ENCODE results near the gene THAP3. TPM values are rescaled to one million over a fixed set of nuclear protein-coding genes. Genes with fewer than 3 reads are reported as not detected.
A peak's percentile ranks its signal among the peaks of the same experiment; 100 is the strongest.
"Not testable (repeated sequence)": the region's sequence is repeated elsewhere in the genome, so short reads cannot be mapped to it uniquely, and the experiment has no call there.

THAP3 gene
- total and polyA plus RNA-seq, 5 donors from 2014 or later: 14.3 to 32.9 (median 23.5) TPM

DNA sequence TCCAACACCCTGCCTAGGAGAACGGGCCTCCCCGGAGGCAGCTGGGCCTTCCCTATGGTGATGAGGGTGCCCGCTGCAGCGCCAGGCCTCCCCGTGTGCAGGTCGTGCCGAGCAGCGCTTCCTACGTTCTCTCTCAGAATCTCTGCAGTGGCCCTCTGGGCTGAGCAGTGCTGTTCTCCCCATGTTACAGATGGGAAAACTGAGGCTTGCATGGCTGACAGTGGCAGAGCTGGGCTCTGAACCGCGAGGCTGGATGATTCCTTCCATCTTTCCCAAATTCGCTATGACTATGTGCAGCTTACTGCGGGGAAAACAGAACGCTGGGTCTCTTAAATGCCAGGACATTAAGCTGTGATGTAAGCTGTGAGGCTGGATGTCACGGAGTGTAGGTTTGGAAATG is 30.9 kb upstream of the THAP3 start:
- DNase-seq (no peak), ATAC-seq (ENCODE audit: low read depth in 2 of 2) (no peak)
- peaks cover 21% of the 10 kb centered on the region for H3K36me3 Mint-ChIP-seq
- Histone ChIP-seq H3K27ac (ENCODE audit: insufficient read depth, low read length, poor library complexity, severe bottlenecking) (no peak overlapping the region), H3K36me3 (ENCODE audit: control insufficient read depth, insufficient read depth, low read length) (peaks cover 85% of the 10 kb centered on the region), H3K4me1 (ENCODE audit: control insufficient read depth, insufficient read depth, low read length, poor library complexity, severe bottlenecking) (peaks cover 40% of the 10 kb centered on the region), H3K4me3 (ENCODE audit: low read depth, low read length) (no peak overlapping the region), H3K27me3 (ENCODE audit: control insufficient read depth, insufficient read depth, low read length) (no peaks in the 10 kb centered on the region), H3K9me3 (ENCODE audit: control insufficient read depth in 2 of 2, low read length in 2 of 2) (no peaks in the 10 kb centered on the region)
- H3K27ac Mint-ChIP-seq: peak overlapping the region in 1 of 3 donors; percentile 20
- peaks cover 4% of the 10 kb centered on the region for H3K27me3 Mint-ChIP-seq
- H3K4me3 Mint-ChIP-seq: no peak overlapping the region
- no peaks in the 10 kb centered on the region for H3K9me3 Mint-ChIP-seq
- H3K4me1 Mint-ChIP-seq: peaks cover 0 to 52% (median 14%) of the 10 kb centered on the region in 4 donors

DNA sequence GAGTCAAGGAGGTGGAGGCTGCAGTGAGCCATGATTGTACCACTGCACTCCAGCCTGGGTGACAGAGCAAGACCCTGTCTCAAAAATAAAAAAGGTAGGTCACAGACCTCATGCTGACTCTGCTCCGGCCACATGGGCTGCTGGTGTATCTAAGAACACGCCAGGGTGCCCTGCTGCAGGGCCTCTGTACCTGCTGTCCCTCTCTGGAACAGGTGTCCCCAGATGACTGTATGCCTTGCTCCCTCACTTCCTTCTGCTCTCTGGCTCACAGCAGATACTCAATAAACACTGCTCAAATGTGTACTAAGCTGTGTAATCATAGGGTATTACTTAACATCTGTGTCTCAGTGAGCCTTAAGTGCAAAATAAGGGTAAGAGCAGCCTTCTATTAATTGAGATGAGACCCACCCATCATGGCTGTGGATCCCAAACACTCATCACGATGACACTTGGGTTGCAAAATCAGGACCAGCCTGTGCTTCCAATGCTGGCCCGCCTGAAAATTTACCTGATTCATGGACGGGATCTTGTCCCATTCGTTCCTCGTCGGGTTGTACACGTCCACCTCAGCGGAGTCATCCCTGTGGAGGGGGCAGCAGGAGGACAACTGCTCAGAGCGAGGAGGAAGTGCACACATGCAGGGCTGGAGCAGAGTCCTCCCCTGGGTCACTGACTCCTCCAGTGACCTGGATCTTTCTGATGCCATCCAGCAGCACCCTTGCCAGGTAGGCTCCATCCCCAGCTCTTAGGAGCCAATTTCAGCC is 29.5 kb upstream of the THAP3 start:
- H3K4me3 ChIP-seq (ENCODE audit: low read depth, low read length): no peak overlapping the region
- no peaks in the 10 kb centered on the region for H3K27me3 ChIP-seq (ENCODE audit: control insufficient read depth, insufficient read depth, low read length)
- peaks cover 73% of the 10 kb centered on the region for H3K36me3 ChIP-seq (ENCODE audit: control insufficient read depth, insufficient read depth, low read length)
- H3K4me1 ChIP-seq (ENCODE audit: control insufficient read depth, insufficient read depth, low read length, poor library complexity, severe bottlenecking): peaks cover 54% of the 10 kb centered on the region
- H3K9me3 Mint-ChIP-seq: no peaks in the 10 kb centered on the region
- H3K27ac ChIP-seq (ENCODE audit: insufficient read depth, low read length, poor library complexity, severe bottlenecking): no peak overlapping the region
- H3K27me3 Mint-ChIP-seq: peaks cover 4% of the 10 kb centered on the region
- peaks cover 21% of the 10 kb centered on the region for H3K36me3 Mint-ChIP-seq
- no peak for DNase-seq
- H3K4me3 Mint-ChIP-seq: no peak overlapping the region
- H3K4me1 Mint-ChIP-seq: peaks cover 0 to 65% (median 20%) of the 10 kb centered on the region in 4 donors
- no peaks in the 10 kb centered on the region for H3K9me3 ChIP-seq (ENCODE audit: control insufficient read depth in 2 of 2, low read length in 2 of 2)
- ATAC-seq (ENCODE audit: low read depth in 2 of 2): no peak
- H3K27ac Mint-ChIP-seq: peak overlapping the region in 1 of 3 donors; percentile 75

DNA sequence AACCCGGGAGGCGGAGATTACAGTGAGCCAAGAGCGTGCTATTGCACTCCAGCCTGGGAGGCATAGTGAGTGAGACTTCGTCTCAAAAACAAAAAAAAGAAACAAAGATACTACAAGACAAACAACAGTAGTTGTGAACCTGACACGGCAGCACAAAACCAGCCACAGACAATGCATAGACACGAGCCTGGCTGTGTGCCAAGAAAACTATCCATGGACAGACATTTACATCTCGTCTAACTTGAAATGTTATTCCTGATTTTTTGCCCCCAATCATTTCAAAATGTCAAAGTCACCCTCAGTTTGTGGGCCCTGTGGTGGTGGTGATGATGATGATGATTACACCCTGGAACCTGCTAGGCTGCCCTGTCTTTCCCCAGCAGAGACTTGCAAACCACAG is 28.3 kb upstream of the THAP3 start:
- Histone ChIP-seq H3K27me3 (ENCODE audit: control insufficient read depth, insufficient read depth, low read length) (no peaks in the 10 kb centered on the region), H3K9me3 (ENCODE audit: control insufficient read depth in 2 of 2, low read length in 2 of 2) (no peaks in the 10 kb centered on the region), H3K27ac (ENCODE audit: insufficient read depth, low read length, poor library complexity, severe bottlenecking) (no peak overlapping the region), H3K36me3 (ENCODE audit: control insufficient read depth, insufficient read depth, low read length) (peaks cover 61% of the 10 kb centered on the region), H3K4me3 (ENCODE audit: low read depth, low read length) (no peak overlapping the region), H3K4me1 (ENCODE audit: control insufficient read depth, insufficient read depth, low read length, poor library complexity, severe bottlenecking) (peaks cover 57% of the 10 kb centered on the region)
- DNase-seq: no peak
- no peak for ATAC-seq (ENCODE audit: low read depth in 2 of 2)
- H3K4me3 Mint-ChIP-seq: peak overlapping the region in 2 of 4 donors; percentile 16 to 61
- peaks cover 21% of the 10 kb centered on the region for H3K36me3 Mint-ChIP-seq
- H3K9me3 Mint-ChIP-seq: no peaks in the 10 kb centered on the region
- peaks cover 4% of the 10 kb centered on the region for H3K27me3 Mint-ChIP-seq
- H3K27ac Mint-ChIP-seq: peak overlapping the region; percentile 25 to 75 (median 69)
- peaks cover 0 to 64% (median 18%) of the 10 kb centered on the region in 4 donors for H3K4me1 Mint-ChIP-seq

DNA sequence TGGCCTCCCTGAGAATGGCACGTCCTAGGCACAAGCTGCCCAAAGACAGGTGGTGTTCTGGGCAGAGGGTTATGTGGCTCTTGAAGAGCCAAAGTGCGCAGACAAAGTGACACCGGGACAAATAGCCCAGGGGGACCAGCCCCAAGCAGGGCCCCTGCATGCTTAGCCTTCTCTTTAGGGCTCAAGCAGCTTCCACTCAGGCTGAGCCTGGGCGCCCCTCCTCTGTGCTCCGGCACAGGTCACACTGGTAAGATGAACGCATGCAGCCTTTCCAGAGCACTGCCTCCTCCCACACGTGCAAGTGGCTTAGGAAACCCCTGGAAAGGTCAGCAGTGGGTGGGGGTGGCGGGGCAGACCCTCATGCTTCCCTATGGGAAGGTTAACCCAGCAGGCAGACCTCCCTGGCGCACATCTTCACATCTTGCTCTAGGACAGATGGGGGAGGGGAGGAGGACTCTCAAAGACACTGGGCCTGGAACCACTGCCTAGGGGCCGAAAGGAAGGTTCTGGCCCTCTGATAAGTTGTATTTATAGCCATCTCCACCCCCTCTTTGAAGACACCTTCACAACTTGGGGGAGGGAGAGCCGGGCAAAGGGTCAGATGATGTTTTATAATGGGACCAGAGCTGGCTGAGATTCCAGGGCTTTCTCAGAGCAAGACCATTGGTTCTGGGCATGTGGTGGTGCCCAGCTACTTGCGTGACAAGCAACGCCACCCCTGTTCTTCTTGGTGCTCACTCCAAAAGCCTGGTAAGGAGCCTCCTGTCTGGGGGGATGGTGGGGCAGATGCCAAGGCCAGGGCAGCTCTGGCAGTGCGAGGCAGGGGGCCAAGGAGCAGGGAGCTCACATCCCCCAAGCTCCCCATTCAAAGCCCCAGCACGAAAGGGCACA is 27.5 kb upstream of the THAP3 start:
- peaks cover 0 to 58% (median 18%) of the 10 kb centered on the region in 4 donors for H3K4me1 Mint-ChIP-seq
- H3K36me3 ChIP-seq (ENCODE audit: control insufficient read depth, insufficient read depth, low read length): peaks cover 58% of the 10 kb centered on the region

DNA sequence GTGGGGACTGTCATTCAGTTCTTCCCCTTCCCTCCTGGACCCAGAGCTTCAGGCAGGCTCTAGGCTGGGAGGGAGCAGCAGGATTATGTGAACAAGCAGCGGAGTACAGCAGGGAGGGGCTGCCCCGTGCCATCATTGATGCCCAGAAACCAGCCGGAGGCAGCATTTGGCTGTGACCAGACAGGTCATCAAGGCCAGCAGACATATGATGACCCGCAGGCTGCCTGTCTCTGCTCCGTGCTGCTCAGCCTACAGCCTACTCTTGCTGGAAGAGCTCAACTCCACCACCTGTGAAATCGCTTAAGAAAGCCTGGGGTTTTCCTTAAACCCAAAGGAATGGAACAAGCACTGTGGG is 26.9 kb upstream of the THAP3 start:
- Histone ChIP-seq H3K4me3 (ENCODE audit: low read depth, low read length) (no peak overlapping the region), H3K36me3 (ENCODE audit: control insufficient read depth, insufficient read depth, low read length) (peaks cover 52% of the 10 kb centered on the region), H3K4me1 (ENCODE audit: control insufficient read depth, insufficient read depth, low read length, poor library complexity, severe bottlenecking) (peaks cover 45% of the 10 kb centered on the region), H3K9me3 (ENCODE audit: control insufficient read depth in 2 of 2, low read length in 2 of 2) (no peaks in the 10 kb centered on the region), H3K27me3 (ENCODE audit: control insufficient read depth, insufficient read depth, low read length) (no peaks in the 10 kb centered on the region), H3K27ac (ENCODE audit: insufficient read depth, low read length, poor library complexity, severe bottlenecking) (no peak overlapping the region)
- H3K4me3 Mint-ChIP-seq: peak overlapping the region in 3 of 4 donors; percentile 61 to 98 (median 75)
- DNase-seq (no peak), ATAC-seq (ENCODE audit: low read depth in 2 of 2) (no peak)
- H3K36me3 Mint-ChIP-seq: peaks cover 21% of the 10 kb centered on the region
- no peaks in the 10 kb centered on the region for H3K9me3 Mint-ChIP-seq
- H3K27ac Mint-ChIP-seq: no peak overlapping the region
- peaks cover 4% of the 10 kb centered on the region for H3K27me3 Mint-ChIP-seq
- peaks cover 0 to 58% (median 18%) of the 10 kb centered on the region in 4 donors for H3K4me1 Mint-ChIP-seq

More for the DNA sequence above, 27.5 kb upstream of the THAP3 start:
- H3K27ac ChIP-seq (ENCODE audit: insufficient read depth, low read length, poor library complexity, severe bottlenecking): no peak overlapping the region
- no peaks in the 10 kb centered on the region for H3K9me3 ChIP-seq (ENCODE audit: control insufficient read depth in 2 of 2, low read length in 2 of 2)
- Mint-ChIP-seq H3K27ac (no peak overlapping the region), H3K4me3 (peak overlapping the region; percentile 22 to 98 (median 68)), H3K27me3 (peaks cover 4% of the 10 kb centered on the region), H3K36me3 (peaks cover 21% of the 10 kb centered on the region), H3K9me3 (no peaks in the 10 kb centered on the region)
- ATAC-seq (ENCODE audit: low read depth in 2 of 2): no peak
- no peak overlapping the region for H3K4me3 ChIP-seq (ENCODE audit: low read depth, low read length)
- peaks cover 51% of the 10 kb centered on the region for H3K4me1 ChIP-seq (ENCODE audit: control insufficient read depth, insufficient read depth, low read length, poor library complexity, severe bottlenecking)
- no peaks in the 10 kb centered on the region for H3K27me3 ChIP-seq (ENCODE audit: control insufficient read depth, insufficient read depth, low read length)
- DNase-seq: no peak

DNA sequence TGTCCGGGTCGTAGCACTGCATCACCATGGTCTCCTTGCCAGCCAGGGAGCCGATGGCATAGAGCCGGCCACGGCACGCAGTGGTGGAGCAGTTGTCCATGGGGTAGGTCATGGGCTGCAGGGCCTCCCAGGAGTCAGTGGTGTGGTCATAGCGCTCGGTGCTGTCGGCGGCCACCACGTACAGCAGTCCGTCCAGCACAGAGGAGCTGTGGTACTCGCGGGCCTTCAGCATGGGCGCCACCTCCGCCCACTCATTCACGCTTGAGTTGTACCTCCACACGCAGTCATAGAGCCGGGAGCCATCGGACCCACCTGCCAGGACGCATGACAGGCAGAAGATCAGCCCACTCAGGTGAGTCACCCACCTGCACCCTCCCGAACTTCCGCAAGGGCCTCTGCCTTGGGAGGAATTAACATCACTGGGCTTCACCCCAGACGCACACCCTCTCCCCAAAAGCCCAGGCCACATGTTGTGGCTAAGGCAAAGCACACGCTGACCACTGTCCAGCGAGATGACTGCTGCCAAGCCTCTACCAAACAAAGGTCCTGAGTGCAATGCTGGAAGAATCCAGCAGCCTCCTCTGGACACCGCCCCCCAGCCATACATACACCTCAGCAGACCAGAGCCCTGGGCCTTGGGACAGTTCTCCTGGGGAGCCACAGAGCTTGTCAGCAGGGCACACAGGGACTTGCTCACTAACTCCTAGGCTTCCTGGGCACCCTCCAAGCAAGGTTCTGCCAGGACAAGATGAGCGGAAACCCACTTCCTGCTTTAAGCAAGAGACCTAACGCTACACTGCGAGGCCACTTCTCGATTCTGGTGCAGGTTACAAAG is 25.3 kb upstream of the THAP3 start:
- Histone ChIP-seq H3K9me3 (ENCODE audit: control insufficient read depth in 2 of 2, low read length in 2 of 2) (no peaks in the 10 kb centered on the region), H3K4me3 (ENCODE audit: low read depth, low read length) (peak overlapping the region; percentile 91), H3K4me1 (ENCODE audit: control insufficient read depth, insufficient read depth, low read length, poor library complexity, severe bottlenecking) (peaks cover 56% of the 10 kb centered on the region), H3K27me3 (ENCODE audit: control insufficient read depth, insufficient read depth, low read length) (no peaks in the 10 kb centered on the region), H3K27ac (ENCODE audit: insufficient read depth, low read length, poor library complexity, severe bottlenecking) (peak overlapping the region; percentile 90), H3K36me3 (ENCODE audit: control insufficient read depth, insufficient read depth, low read length) (peaks cover 38% of the 10 kb centered on the region)
- H3K9me3 Mint-ChIP-seq: no peaks in the 10 kb centered on the region
- H3K36me3 Mint-ChIP-seq: peaks cover 16% of the 10 kb centered on the region
- peak; percentile 19 to 86 (median 61) for DNase-seq
- peak; percentile 27 to 32 for ATAC-seq (ENCODE audit: low read depth in 2 of 2)
- H3K4me1 Mint-ChIP-seq: peaks cover 8 to 65% (median 25%) of the 10 kb centered on the region in 4 donors
- peaks cover 4% of the 10 kb centered on the region for H3K27me3 Mint-ChIP-seq
- peak overlapping the region; percentile 98 for H3K4me3 Mint-ChIP-seq
- peak overlapping the region; percentile 81 to 96 (median 94) for H3K27ac Mint-ChIP-seq

DNA sequence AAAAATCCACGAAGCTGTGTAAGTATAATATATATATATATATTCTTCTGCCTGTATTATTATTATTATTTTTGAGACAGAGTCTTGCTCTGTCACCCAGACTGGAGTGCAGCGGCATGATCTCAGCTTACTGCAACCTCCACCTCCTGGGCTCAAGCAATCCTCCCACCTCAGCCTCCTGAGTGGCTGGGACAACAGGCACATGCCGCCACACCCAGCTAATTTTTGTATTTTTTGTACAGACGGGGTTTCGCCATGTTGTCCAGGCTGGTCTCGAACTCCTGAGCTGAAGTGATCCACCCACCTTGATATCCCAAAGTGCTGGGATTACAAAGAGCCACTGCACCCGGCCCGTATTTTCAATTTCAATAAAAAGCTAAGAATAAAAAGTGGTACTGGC is 24.7 kb upstream of the THAP3 start:
- Histone ChIP-seq H3K36me3 (ENCODE audit: control insufficient read depth, insufficient read depth, low read length) (peaks cover 32% of the 10 kb centered on the region), H3K4me1 (ENCODE audit: control insufficient read depth, insufficient read depth, low read length, poor library complexity, severe bottlenecking) (peaks cover 56% of the 10 kb centered on the region), H3K4me3 (ENCODE audit: low read depth, low read length) (peak overlapping the region; percentile 91), H3K27ac (ENCODE audit: insufficient read depth, low read length, poor library complexity, severe bottlenecking) (peak overlapping the region; percentile 90)
- Mint-ChIP-seq H3K27ac (peak overlapping the region; percentile 93 to 96 (median 94)), H3K36me3 (peaks cover 14% of the 10 kb centered on the region), H3K4me3 (peak overlapping the region; percentile 98), H3K4me1 (peaks cover 8 to 63% (median 25%) of the 10 kb centered on the region in 4 donors)
- H3K27me3 ChIP-seq (ENCODE audit: control insufficient read depth, insufficient read depth, low read length); H3K9me3 Mint-ChIP-seq; ATAC-seq (ENCODE audit: low read depth in 2 of 2); DNase-seq; H3K9me3 ChIP-seq (ENCODE audit: control insufficient read depth in 2 of 2, low read length in 2 of 2); H3K27me3 Mint-ChIP-seq: not testable (repeated sequence)
